GM23338 (cell line): ENCODE results near the gene AHR. TPM values are rescaled to one million over a fixed set of nuclear protein-coding genes. Genes with fewer than 3 reads are reported as not detected.

Source experiments
- ATAC-seq: fragments of 200-7000 bp; cut with Tn5 transposase; 3 replicates; pipeline ENCODE4 v1.9.1; 2020
- DNase-seq: peaks from one replicate; pipeline ENCODE4 v3.0.0-alpha.2; 2015; ENCODE audit warnings: low spot score
- H2AFZ ChIP-seq: fragments of 200-600 bp; sonication (generic); 2 replicates; pipeline ENCODE4 v1.8.0; 2016; ENCODE audit warnings: antibody characterized with exemption, mild to moderate bottlenecking, moderate library complexity
- H3F3A ChIP-seq: fragments of 200-600 bp; sonication (generic); replicated peaks from 2 replicates; pipeline ENCODE4 v1.8.0; 2017; ENCODE audit warnings: antibody characterized with exemption, mixed run types, low read depth
- H3K27ac ChIP-seq: fragments of 200-600 bp; sonication (generic); 2 replicates; pipeline ENCODE4 v1.6.1; 2016; ENCODE audit warnings: low read depth
- H3K27me3 ChIP-seq: fragments of 200-600 bp; sonication (generic); 2 replicates; pipeline ENCODE4 v1.8.0; 2016; ENCODE audit warnings: mild to moderate bottlenecking, mixed run types, moderate library complexity; ENCODE audit not compliant: insufficient read depth
- H3K36me3 ChIP-seq: fragments of 200-600 bp; sonication (generic); 2 replicates; pipeline ENCODE4 v1.8.0; 2016; ENCODE audit warnings: mild to moderate bottlenecking; ENCODE audit not compliant: insufficient read depth
- H3K4me1 ChIP-seq: fragments of 200-600 bp; sonication (generic); 2 replicates; pipeline ENCODE4 v1.8.0; 2016; ENCODE audit warnings: mild to moderate bottlenecking, moderate library complexity; ENCODE audit not compliant: insufficient read depth
- H3K4me2 ChIP-seq: fragments of 200-600 bp; sonication (generic); 2 replicates; pipeline ENCODE4 v1.7.1; 2017; ENCODE audit warnings: mixed run types
- H3K4me3 ChIP-seq: fragments of 200-600 bp; sonication (generic); 2 replicates; pipeline ENCODE4 v1.6.1; 2016; ENCODE audit warnings: mixed run types
- H3K79me2 ChIP-seq: fragments of 200-600 bp; sonication (generic); replicated peaks from 2 replicates; pipeline ENCODE4 v1.8.0; 2017; ENCODE audit warnings: mild to moderate bottlenecking; ENCODE audit not compliant: insufficient read depth
- H3K9me2 ChIP-seq: fragments of 200-600 bp; sonication (generic); 2 replicates; pipeline ENCODE4 v1.8.0; 2017; ENCODE audit not compliant: insufficient read depth
- H4K20me1 ChIP-seq: fragments of 200-600 bp; sonication (generic); replicated peaks from 2 replicates; pipeline ENCODE4 v1.8.0; 2017; ENCODE audit warnings: mild to moderate bottlenecking; ENCODE audit not compliant: insufficient read depth
- H3K27ac Mint-ChIP-seq: 2 replicates; pipeline ENCODE4 v1.8.0; 2020; ENCODE audit warnings: inconsistent platforms, mild to moderate bottlenecking, moderate library complexity, mixed read lengths
- H3K27me3 Mint-ChIP-seq: 3 replicates; pipeline ENCODE4 v1.8.0; 2022; ENCODE audit warnings: low read depth, mild to moderate bottlenecking, moderate library complexity, mixed read lengths, inconsistent platforms; ENCODE audit not compliant: insufficient read depth, poor library complexity
- H3K36me3 Mint-ChIP-seq: 3 replicates; pipeline ENCODE4 v1.8.0; 2021; ENCODE audit warnings: low read depth, mild to moderate bottlenecking, inconsistent platforms, moderate library complexity, mixed read lengths
- H3K4me1 Mint-ChIP-seq: 3 replicates; pipeline ENCODE4 v1.8.0; 2020; ENCODE audit warnings: mild to moderate bottlenecking, inconsistent platforms, mixed read lengths
- H3K4me3 Mint-ChIP-seq: 3 replicates; pipeline ENCODE4 v1.8.0; 2021; ENCODE audit warnings: moderate library complexity, mild to moderate bottlenecking, inconsistent platforms, mixed read lengths
- H3K9me3 Mint-ChIP-seq: 3 replicates; pipeline ENCODE4 v1.8.0; 2020; ENCODE audit warnings: moderate library complexity, mild to moderate bottlenecking, inconsistent platforms, mixed read lengths
- CREB1 ChIP-seq: fragments of 250-450 bp; sonication (Bioruptor Pico); IDR thresholded peaks from 2 replicates; pipeline ENCODE4 v1.5.0; 2020; ENCODE audit warnings: low read depth, mild to moderate bottlenecking, moderate library complexity
- CTCF ChIP-seq, 2 experiments: fragments of 200-600 bp in 1 of 2; sonication (generic) in 1 of 2; conservative IDR thresholded peaks; 2 replicates each; pipeline versions ENCODE4 v1.5.1 to v1.6.1; 2016 to 2017; ENCODE audit warnings: antibody characterized with exemption in 2 of 2, low read depth in 2 of 2, mild to moderate bottlenecking in 2 of 2, moderate library complexity in 1 of 2
- ETS1 ChIP-seq: IDR thresholded peaks from 2 replicates; pipeline ENCODE4 v1.6.1; 2016; ENCODE audit warnings: antibody characterized with exemption
- EZH2 ChIP-seq: fragments of 200-600 bp; sonication (generic); IDR thresholded peaks from one replicate; pipeline ENCODE4 v1.8.0; 2017; ENCODE audit warnings: antibody characterized with exemption, mild to moderate bottlenecking, low read depth; ENCODE audit not compliant: unreplicated experiment
- EZH2phosphoT487 ChIP-seq: fragments of 200-600 bp; sonication (generic); IDR thresholded peaks from one replicate; pipeline ENCODE4 v1.8.1; 2018; ENCODE audit warnings: antibody characterized with exemption; ENCODE audit not compliant: unreplicated experiment
- NANOG ChIP-seq: IDR thresholded peaks from 2 replicates; pipeline ENCODE4 v1.6.1; 2016; ENCODE audit warnings: antibody characterized with exemption, borderline replicate concordance
- POLR2AphosphoS5 ChIP-seq: IDR thresholded peaks from 2 replicates; pipeline ENCODE4 v1.6.1; 2016; ENCODE audit warnings: antibody characterized with exemption, low read depth
- REST ChIP-seq: IDR thresholded peaks from one replicate; pipeline ENCODE4 v1.6.1; 2018; ENCODE audit warnings: antibody characterized with exemption; ENCODE audit not compliant: unreplicated experiment
- STAT1 ChIP-seq: IDR thresholded peaks from one replicate; pipeline ENCODE4 v1.6.1; 2016; ENCODE audit warnings: antibody characterized with exemption; ENCODE audit not compliant: unreplicated experiment
- ZNF114 ChIP-seq: fragments of 250-450 bp; sonication (Bioruptor Pico); IDR thresholded peaks from 2 replicates; pipeline ENCODE4 v1.5.0; 2020; ENCODE audit warnings: mild to moderate bottlenecking, moderate library complexity
- ZNF462 ChIP-seq: fragments of 250-450 bp; sonication (Bioruptor Pico); IDR thresholded peaks from 2 replicates; pipeline ENCODE4 v1.5.0; 2020; ENCODE audit warnings: mild to moderate bottlenecking, moderate library complexity
- polyA plus RNA-seq: library from polyadenylated mRNA; unstranded; fragments of >200 nt; fragmentation: Nextera tagmentation; extraction: Ambion mirVana; gene quantifications from 2 replicates; pipeline ENCODE4 v1.2.1, GENCODE V29; 2016
- total RNA-seq: library from RNA; depleted of rRNA; stranded (reverse); fragments of >200 nt; shearing (Covaris generic); gene quantifications from 2 replicates; pipeline ENCODE4 v1.2.3, GENCODE V29; 2014

AHR gene
- total and polyA plus RNA-seq, 2 experiments from 2014 or later: 3.4 to 14.9 TPM

GRCh38 chr7:17364671-17365070, 66.2 kb downstream of the AHR start (continued):
- TF ChIP-seq ETS1: no peak
- no peak for TF ChIP-seq ZNF114
- TF ChIP-seq EZH2phosphoT487: no peak
- TF ChIP-seq STAT1: no peak
- no peak for TF ChIP-seq CTCF (conservative IDR thresholded peaks at IDR 0.05; ENCODE audit: low read depth in 2 of 2)

GRCh38 chr7:17365775-17366174, 67.3 kb downstream of the AHR start:
- H3K9me2 ChIP-seq: peaks cover 8% of the 10 kb centered on the region; the same call in 1 of the 2 replicates
- no peaks in the 10 kb centered on the region for H3K4me1 ChIP-seq
- DNase-seq (no peak), ATAC-seq (no peak)
- Mint-ChIP-seq H3K27ac (no peak overlapping the region), H3K4me3 (no peak overlapping the region), H3K4me1 (no peaks in the 10 kb centered on the region), H3K27me3 (peaks cover 5% of the 10 kb centered on the region), H3K36me3 (peaks cover 3% of the 10 kb centered on the region; the same call in 1 of the 3 replicates), H3K9me3 (peaks cover 10% of the 10 kb centered on the region; the same call in 2 of the 3 replicates)
- H3K4me3 ChIP-seq: no peak overlapping the region
- H3K4me2 ChIP-seq: no peak overlapping the region
- H3F3A ChIP-seq: no peaks in the 10 kb centered on the region
- no peak overlapping the region for H2AFZ ChIP-seq
- no peak overlapping the region for H3K27ac ChIP-seq
- H3K27me3 ChIP-seq: no peaks in the 10 kb centered on the region
- H3K79me2 ChIP-seq: no peaks in the 10 kb centered on the region
- H4K20me1 ChIP-seq: no peaks in the 10 kb centered on the region
- H3K36me3 ChIP-seq: no peaks in the 10 kb centered on the region
- TF ChIP-seq CREB1 (CRISPR knock-in tag) (no peak), CTCF (conservative IDR thresholded peaks at IDR 0.05; ENCODE audit: low read depth in 2 of 2) (no peak), ZNF462 (CRISPR knock-in tag) (no peak), POLR2AphosphoS5 (no peak), STAT1 (no peak), REST (no peak), EZH2 (no peak), NANOG (no peak)
